ENCODE measurements around the gene MUC2.

DNA sequence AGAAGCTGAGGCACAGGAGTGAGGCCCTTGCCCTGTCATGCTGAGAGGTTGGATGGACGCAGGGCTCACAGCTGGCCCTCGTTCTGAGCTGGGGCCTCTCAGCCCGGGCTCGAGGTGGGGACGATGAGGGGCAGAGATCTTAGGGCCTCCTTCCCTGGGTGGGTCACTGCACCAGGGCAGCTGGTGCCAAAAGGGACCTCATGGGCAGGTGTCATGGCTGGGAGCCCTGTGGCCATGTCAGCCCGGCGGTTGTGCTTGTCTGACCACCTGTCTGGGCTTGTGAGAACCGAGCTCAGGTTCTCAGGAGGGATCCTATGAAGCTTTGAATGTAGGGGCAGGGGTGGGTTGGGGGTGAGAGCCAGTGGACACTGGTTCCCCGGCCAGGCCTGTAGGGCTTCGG is 36.3 kb upstream of the MUC2 start:
- TF ChIP-seq, protein P1, sequence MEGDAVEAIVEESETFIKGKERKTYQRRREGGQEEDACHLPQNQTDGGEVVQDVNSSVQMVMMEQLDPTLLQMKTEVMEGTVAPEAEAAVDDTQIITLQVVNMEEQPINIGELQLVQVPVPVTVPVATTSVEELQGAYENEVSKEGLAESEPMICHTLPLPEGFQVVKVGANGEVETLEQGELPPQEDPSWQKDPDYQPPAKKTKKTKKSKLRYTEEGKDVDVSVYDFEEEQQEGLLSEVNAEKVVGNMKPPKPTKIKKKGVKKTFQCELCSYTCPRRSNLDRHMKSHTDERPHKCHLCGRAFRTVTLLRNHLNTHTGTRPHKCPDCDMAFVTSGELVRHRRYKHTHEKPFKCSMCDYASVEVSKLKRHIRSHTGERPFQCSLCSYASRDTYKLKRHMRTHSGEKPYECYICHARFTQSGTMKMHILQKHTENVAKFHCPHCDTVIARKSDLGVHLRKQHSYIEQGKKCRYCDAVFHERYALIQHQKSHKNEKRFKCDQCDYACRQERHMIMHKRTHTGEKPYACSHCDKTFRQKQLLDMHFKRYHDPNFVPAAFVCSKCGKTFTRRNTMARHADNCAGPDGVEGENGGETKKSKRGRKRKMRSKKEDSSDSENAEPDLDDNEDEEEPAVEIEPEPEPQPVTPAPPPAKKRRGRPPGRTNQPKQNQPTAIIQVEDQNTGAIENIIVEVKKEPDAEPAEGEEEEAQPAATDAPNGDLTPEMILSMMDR (IDR thresholded peaks at IDR 0.05): no peak
- TF ChIP-seq POLR2A (IDR thresholded peaks at IDR 0.05): no peak
